ENCODE results near the gene CMC1. TPM values are rescaled to one million over a fixed set of nuclear protein-coding genes. Genes with fewer than 3 reads are reported as not detected.
A peak's percentile ranks its signal among the peaks of the same experiment; 100 is the strongest.

The CMC1 gene
- total and polyA plus RNA-seq, 9 of the 15 experiments (the other 6 are each of a cell fraction or from before 2014, with no cell fraction given): 15.9 to 74.6 (median 48.9) TPM

GRCh38 chr3:28348629-28349468, 107.4 kb downstream of the CMC1 start, which contains the start of the genes AZI2 and ZCWPW2 (continued):
- TF ChIP-seq ZBTB5 (IDR thresholded peaks at IDR 0.05) (no peak), PRMT5 (CRISPR knock-in tag; IDR thresholded peaks at IDR 0.05) (no peak), DIDO1 (tag; IDR thresholded peaks at IDR 0.05; ENCODE audit: low read depth) (no peak; the same call in 1 of the 2 replicates), BRCA1 (IDR thresholded peaks at IDR 0.05) (no peak), BRCA1 (CRISPR knock-in tag; IDR thresholded peaks at IDR 0.05) (no peak), PCBP1 (IDR thresholded peaks at IDR 0.05; ENCODE audit: low read depth, low read length, poor library complexity, severe bottlenecking) (peak; percentile 81), ZNF699 (CRISPR knock-in tag; IDR thresholded peaks at IDR 0.05; ENCODE audit: insufficient replicate concordance) (no peak), NR2F6 (CRISPR knock-in tag; IDR thresholded peaks at IDR 0.05) (no peak), XRCC3 (IDR thresholded peaks at IDR 0.05) (no peak), ELF1 (tag; IDR thresholded peaks at IDR 0.05) (peak; percentile 94), SRSF7 (optimal IDR thresholded peaks at IDR 0.05; ENCODE audit: low read depth, low read length) (no peak), STAT5B (CRISPR knock-in tag; IDR thresholded peaks at IDR 0.05) (no peak), SMARCB1 (IDR thresholded peaks at IDR 0.05; ENCODE audit: insufficient read length, low read depth) (no peak), ZNF740 (CRISPR knock-in tag; IDR thresholded peaks at IDR 0.05) (0 out of 2 replicates have a peak, but pooled peaks have one; percentile 10), ZNF740 (tag; IDR thresholded peaks at IDR 0.05) (peak in 1 of 2 experiments; percentile 35; a peak in 1 of 4 replicates), ZNF398 (CRISPR knock-in tag; IDR thresholded peaks at IDR 0.05) (no peak), CEBPZ (IDR thresholded peaks at IDR 0.05; ENCODE audit: borderline replicate concordance, low read depth, low read length) (no peak), ETV6 (IDR thresholded peaks at IDR 0.05; ENCODE audit: borderline replicate concordance in 1 of 2, low read depth in 2 of 2, low read length in 1 of 2) (peak in 1 of 2 experiments; percentile 77; a peak in 2 of 4 replicates), ETV6 (CRISPR knock-in tag; IDR thresholded peaks at IDR 0.05; ENCODE audit: borderline replicate concordance) (no peak)
